NCI-H748 (cell line): ENCODE data around the gene ADGRF4.

ENCODE experiments used
- DNase-seq: peaks from one replicate; lab custom pipeline; 2025; ENCODE audit not compliant: unreplicated experiment; lab: John Stamatoyannopoulos, UW

The ADGRF4 gene

DNA sequence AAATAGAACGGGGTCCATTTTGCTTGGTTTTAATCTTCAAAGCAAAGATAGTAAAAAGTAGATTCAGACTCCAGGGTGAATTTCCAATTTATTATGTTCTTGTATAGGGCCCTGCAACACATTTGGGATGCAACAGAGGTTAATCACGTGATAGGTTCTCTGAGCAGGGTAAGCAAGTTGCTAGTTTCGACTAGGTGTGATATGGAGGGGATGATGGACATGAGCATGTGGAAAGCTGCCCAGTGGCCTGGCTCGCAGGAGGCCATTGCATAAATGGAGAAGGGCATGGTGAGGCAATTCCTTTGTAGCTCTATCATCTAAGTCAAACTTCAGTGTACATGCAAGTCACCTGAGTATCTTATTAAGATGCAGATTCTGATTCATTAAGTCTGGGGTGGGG, 17.7 kb upstream of the ADGRF4 start:
- no peak for DNase-seq

DNA sequence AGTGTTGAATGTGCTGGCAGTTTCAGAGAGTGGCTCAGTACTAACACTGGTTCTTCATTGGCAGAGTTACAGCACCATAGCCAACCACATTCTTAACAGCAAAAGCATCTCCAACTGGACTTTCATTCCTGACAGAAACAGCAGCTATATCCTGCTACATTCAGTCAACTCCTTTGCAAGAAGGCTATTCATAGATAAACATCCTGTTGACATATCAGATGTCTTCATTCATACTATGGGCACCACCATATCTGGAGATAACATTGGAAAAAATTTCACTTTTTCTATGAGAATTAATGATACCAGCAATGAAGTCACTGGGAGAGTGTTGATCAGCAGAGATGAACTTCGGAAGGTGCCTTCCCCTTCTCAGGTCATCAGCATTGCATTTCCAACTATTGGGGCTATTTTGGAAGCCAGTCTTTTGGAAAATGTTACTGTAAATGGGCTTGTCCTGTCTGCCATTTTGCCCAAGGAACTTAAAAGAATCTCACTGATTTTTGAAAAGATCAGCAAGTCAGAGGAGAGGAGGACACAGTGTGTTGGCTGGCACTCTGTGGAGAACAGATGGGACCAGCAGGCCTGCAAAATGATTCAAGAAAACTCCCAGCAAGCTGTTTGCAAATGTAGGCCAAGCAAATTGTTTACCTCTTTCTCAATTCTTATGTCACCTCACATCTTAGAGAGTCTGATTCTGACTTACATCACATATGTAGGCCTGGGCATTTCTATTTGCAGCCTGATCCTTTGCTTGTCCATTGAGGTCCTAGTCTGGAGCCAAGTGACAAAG, 17.0 kb upstream of the ADGRF4 start:
- DNase-seq: no peak

DNA sequence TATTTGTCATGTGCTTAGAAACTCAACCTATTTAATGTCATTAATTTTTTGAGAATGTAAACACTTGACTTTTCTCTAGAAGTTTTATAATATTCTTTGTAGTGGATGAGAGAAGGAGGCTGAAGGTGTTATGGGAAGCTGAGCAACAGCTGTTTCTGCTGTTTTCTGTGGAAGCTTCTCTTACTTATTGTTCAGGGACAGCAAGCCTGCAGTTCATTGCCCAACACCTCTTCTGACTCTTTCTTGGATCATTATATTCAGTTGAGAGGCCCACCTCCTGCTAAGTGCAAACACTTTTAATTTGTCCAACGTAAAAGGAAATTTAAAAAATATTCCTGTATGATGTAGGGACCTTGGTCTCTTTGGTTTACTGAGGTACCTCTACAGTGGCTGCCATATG, 12.0 kb upstream of the ADGRF4 start:
- peak; percentile 23 for DNase-seq

DNA sequence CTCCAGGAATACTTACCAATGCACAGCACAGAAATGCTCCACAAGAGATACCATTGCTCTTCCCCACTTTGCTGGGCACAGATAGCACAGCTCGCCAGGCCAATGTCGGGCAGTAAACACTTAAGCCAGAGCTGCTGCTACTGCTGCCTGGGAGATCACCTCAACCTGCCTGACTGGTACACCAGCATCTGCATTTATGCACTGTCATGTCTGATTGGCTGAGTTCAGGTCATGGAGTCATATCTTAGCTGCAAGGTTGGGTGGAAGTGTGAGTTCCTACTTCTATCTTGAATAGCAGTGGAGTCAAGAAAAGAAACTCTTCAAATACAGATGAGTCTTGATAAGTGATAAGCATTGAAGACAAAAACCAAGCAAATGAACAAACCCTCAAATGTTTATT, 10.9 kb upstream of the ADGRF4 start:
- DNase-seq: peak; percentile 41

DNA sequence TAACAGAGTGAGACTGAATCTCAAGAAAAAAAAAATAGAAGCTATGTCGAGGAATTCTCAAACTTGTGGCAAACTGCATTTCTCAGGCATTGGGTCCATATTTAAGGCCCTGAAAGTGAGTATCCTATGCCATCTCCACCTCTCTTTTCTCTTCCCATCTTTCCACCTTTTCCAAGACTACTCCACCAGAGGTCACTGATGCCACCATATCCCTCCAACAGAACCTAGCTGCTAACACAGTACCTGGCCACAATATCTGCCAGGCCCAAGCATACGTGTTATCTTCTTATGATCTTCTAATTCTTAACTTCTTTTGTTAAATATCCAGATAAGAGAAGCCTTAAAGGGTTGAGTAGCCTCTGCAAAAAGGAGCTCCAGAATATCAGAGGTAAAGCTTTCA, 8.2 kb upstream of the ADGRF4 start:
- DNase-seq: no peak

GRCh38 chr6:47690791-47691190, 7.6 kb upstream of the ADGRF4 start:
- DNase-seq: peak; percentile 66

- no peak for DNase-seq
Observed at GRCh38 chr6:47697925-47698324, 455 bp upstream of the ADGRF4 start.

GRCh38 chr6:47700053-47700452, 1.7 kb downstream of the ADGRF4 start:
- DNase-seq: no peak

DNA sequence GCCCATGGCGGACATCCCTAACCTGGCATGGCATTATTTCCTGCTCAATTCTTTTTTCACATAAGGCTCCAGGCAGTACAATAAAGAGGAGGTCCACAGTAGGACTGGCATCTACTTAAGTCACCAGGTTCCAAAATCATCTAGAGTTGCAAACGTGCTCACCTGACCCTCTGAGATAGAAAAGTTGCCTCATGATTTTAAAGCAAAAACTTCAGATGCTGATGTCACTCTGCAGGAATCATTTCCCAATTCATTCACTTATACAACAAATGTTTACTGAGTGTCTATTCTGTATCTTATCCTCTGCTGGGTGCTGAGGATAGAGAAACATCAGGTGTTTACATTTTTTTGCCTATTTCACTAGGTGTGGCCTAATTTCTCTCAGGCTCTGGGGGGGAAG, 2.2 kb downstream of the ADGRF4 start:
- DNase-seq: peak; percentile 46

- DNase-seq: no peak
Observed at GRCh38 chr6:47701363-47701762, 3.0 kb downstream of the ADGRF4 start.

- peak; percentile 41 for DNase-seq
Observed at GRCh38 chr6:47709160-47709559, 10.8 kb downstream of the ADGRF4 start.

DNA sequence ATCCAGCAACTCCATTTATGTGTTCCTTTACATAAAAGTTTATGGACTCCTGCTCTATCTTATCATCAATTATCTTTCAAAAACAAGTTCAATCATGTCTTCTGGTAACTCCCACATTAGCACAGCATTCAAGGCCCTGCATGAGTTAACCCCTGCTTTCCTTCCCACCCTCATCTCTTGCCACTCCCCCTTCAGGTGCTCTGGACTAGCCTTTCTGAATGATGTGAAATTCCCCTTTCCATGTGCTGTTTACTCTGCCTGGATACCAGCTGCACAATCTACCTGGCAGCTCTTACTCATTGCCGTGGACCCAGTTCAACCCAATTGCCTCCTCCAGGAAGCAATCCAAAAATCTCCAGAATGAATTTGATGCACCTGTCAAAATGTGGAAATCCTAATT, 11.9 kb downstream of the ADGRF4 start:
- no peak for DNase-seq

GRCh38 chr6:47713200-47713599, 14.8 kb downstream of the ADGRF4 start:
- no peak for DNase-seq

DNA sequence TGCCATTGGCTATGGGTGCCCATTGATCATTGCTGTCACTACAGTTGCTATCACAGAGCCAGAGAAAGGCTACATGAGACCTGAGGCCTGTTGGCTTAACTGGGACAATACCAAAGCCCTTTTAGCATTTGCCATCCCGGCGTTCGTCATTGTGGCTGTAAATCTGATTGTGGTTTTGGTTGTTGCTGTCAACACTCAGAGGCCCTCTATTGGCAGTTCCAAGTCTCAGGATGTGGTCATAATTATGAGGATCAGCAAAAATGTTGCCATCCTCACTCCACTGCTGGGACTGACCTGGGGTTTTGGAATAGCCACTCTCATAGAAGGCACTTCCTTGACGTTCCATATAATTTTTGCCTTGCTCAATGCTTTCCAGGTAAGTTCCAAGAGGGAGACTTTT, 16.4 kb downstream of the ADGRF4 start:
- DNase-seq: no peak

GRCh38 chr6:47715782-47716181, 17.4 kb downstream of the ADGRF4 start:
- DNase-seq: no peak

GRCh38 chr6:47716207-47716606, 17.8 kb downstream of the ADGRF4 start:
- DNase-seq: no peak

DNA sequence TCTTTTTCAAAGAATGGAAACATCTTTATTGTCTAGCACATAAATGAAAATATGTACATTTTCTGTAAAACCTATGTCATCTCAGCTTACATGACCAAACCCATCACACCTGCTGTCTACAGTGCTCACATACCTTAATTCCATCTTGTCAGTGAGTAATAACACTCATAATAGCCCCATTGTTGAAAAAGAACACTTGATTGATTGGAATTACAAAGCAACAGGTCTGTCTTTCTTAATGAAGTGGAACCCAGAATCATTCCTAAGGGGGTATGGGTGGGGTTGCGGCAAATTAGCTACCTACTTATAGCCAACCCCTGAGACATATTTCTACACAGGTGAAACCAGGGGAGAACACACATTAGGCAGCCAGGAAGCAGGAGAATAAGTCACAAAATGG, 20.2 kb downstream of the ADGRF4 start:
- peak; percentile 79 for DNase-seq

GRCh38 chr6:47721189-47721588, 22.8 kb downstream of the ADGRF4 start:
- DNase-seq: no peak

DNA sequence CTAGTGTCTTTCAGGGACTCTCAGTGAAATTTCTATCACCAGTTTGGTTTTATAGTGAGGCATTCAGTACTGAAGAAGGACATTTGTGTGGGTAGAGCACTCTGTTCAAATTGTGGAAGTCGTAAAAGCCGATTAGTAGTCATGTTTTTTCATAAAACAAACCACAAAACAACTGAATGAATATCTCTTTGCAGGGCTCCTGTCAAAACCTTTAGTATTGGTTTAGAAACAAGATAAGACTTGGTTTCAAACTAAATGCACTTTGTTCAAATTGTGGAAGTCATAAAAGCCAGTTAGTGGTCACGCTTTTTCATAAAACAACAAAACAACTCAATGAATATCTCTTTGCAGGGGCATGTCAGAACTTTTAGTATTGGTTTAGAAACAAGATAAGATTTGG, 23.8 kb downstream of the ADGRF4 start:
- no peak for DNase-seq

- DNase-seq: no peak
Observed at GRCh38 chr6:47724300-47724699, 25.9 kb downstream of the ADGRF4 start.

- DNase-seq: no peak
Observed at GRCh38 chr6:47727391-47727790, 29.0 kb downstream of the ADGRF4 start.

DNA sequence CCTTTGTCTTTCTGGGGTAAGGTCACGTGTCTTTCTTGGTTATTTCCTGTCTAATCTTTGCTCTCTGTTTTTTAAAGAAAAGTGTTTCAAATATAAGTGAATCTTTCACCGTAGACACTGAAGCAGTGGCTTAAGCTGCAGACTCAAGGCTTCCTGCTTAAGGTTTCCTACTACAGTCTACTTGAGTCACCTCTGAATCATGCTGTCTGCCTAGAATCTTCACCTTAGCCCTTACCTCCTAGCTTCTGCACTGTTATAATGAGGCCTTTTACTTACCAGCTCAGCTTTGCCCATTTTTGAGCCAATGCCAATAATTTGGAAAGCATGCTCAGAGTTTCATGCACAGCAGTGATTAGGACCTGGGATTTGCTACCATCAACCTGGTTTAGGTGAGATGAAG, 30.6 kb downstream of the ADGRF4 start:
- no peak for DNase-seq

GRCh38 chr6:47729457-47729856, 31.1 kb downstream of the ADGRF4 start:
- no peak for DNase-seq
